22Rv1 (cell line): Measurements from ENCODE around the gene BRK1.

Experiments
- CTCF ChIP-seq: fragments of 450-650 bp; IDR thresholded peaks from 2 replicates; pipeline ENCODE4 v1.5.1; 2017; ENCODE audit warnings: mild to moderate bottlenecking
- ZFX ChIP-seq: fragments of 450-650 bp; IDR thresholded peaks from 2 replicates; pipeline ENCODE4 v1.6.1; 2017; ENCODE audit warnings: antibody characterized with exemption, borderline replicate concordance

DNA sequence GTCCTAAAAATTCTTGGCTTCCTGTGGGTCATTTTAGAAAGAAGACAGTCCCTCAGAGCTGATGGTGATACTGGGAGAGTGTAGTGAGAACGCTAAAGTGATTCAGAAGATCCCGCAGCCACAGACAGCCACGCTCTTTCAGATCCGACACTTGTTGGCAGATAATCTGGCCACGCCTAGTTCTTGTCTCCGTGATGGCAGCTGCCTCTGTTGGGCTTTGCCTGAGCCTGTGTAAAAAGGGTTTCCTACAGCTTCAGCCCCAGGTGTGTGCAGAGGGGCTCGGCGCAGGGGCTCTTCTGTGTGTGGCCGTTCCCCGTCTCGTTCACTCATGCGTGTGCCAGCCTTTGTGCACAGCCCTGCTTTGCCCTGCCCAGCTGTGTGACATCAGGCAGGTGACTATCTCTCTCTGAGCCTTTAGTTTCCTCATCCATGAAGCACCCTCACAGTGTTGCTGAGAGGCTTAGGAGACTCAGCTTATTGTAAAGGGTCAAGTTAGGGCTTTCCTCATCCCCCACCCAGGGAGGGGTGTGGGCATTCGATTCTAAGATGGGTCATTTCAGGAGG, 55.5 kb downstream of the BRK1 start:
- TF ChIP-seq CTCF, result no peak
- no peak for TF ChIP-seq ZFX
